Measurements from ENCODE around the gene RBM33.
"Not testable (repeated sequence)": the region's sequence is repeated elsewhere in the genome, so short reads cannot be mapped to it uniquely, and the experiment has no call there.

GRCh38 chr7:155688237-155688636, 43.8 kb downstream of the RBM33 start:
- not testable (repeated sequence) for TF ChIP-seq ZNF707 (tag by site-specific recombination; IDR thresholded peaks at IDR 0.05); ZNF645 (tag by site-specific recombination; IDR thresholded peaks at IDR 0.05); ZNF138 (tag by site-specific recombination; IDR thresholded peaks at IDR 0.05; ENCODE audit: borderline replicate concordance); CTCF (tag by site-specific recombination; IDR thresholded peaks at IDR 0.05); ZNF692 (tag by site-specific recombination; IDR thresholded peaks at IDR 0.05); ZNF776 (tag by site-specific recombination; IDR thresholded peaks at IDR 0.05; ENCODE audit: borderline replicate concordance); PRDM2 (tag by site-specific recombination; IDR thresholded peaks at IDR 0.05; ENCODE audit: borderline replicate concordance); ZBTB7A (tag by site-specific recombination; IDR thresholded peaks at IDR 0.05; ENCODE audit: low read depth); PRDM10 (tag by site-specific recombination; IDR thresholded peaks at IDR 0.05); ZBTB49 (tag by site-specific recombination; IDR thresholded peaks at IDR 0.05; ENCODE audit: low read depth); YY1 (tag by site-specific recombination; IDR thresholded peaks at IDR 0.05); REST (tag by site-specific recombination; IDR thresholded peaks at IDR 0.05)
